GM21723 (cell line): Measurements from ENCODE around the gene APLP2.
A peak's percentile ranks its signal among the peaks of the same experiment; 100 is the strongest.
"Not testable (repeated sequence)": the region's sequence is repeated elsewhere in the genome, so short reads cannot be mapped to it uniquely, and the experiment has no call there.

Experiments used
- ATAC-seq: cut with Tn5 transposase; IDR thresholded peaks from one replicate; pipeline ENCODE4 v1.9.1; 2021; ENCODE audit warnings: mild to moderate bottlenecking, moderate library complexity; ENCODE audit not compliant: unreplicated experiment

Gene APLP2

DNA sequence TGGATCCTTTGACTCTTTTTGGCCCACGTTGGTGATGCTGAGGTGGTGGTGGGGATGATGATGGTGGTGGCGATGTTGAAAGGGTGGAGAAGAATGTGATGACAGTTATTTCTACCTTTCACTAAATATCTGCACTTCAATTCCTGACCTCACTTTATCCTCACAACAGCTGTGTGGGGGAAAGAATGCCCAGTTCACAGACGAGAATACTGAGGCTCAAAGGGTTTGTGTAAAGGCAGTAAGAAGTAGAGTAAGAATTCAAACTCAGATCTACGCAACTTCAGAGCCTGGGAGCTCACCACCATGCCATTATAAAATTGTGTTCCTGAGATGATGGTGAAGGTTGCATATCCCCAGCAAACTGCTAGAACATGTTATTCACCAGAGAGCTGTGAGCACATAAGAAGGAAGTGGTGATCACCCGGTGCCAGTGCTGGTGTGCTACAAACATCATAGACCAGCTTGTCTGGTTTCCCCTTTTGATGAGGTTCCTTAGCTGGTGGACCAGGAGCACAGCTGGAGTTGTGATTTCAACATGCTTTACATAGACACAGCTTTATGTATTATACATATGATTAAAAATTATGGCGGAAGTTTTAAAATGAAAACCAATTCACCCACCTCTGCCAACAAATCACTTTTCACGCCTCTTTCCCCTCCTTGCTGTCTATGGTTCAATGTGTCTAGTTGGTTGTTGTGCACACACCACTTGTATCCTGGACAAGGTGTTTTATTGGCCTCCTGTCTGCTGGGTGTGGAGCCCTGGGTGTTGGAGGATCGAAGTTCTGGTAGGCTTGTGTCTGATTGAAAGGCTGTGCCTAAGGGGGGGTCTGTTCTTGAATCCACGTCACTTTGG is 96.1 kb downstream of the APLP2 start:
- no peak for ATAC-seq

DNA sequence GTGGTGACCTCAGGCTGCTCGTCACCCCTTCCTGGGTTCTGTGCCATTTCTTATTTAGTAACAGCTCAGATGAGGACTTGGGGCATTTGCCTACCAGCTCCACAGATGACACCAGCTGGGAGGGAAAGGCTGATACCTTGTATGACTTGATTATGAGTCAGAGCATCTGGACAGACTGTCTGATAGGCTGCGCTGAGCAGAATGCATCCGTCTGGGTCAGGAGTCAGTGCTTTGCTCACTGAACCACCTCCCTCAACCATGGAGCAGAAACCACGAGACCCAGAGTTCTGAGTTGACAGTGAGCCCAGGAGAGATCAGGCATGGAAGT is 96.7 kb downstream of the APLP2 start:
- ATAC-seq: no peak

DNA sequence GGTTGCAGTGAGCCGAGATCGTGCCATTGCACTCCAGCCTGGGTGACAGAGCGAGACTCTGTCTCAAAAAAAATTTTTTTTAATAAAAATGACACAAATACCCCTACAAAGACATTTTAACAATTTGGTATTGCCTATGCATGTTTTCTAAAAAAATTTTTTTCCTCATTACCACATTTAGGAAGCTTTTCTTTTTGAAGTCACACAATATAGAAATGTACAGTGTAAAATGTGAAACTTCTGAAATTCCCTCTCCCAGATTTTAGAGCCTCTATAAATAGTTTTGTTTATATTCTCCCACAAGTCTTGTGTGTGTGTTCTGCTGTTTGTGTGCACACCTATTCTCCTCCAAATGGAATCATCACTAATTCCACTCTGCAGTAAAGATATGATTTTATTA is 97.5 kb downstream of the APLP2 start:
- no peak for ATAC-seq

DNA sequence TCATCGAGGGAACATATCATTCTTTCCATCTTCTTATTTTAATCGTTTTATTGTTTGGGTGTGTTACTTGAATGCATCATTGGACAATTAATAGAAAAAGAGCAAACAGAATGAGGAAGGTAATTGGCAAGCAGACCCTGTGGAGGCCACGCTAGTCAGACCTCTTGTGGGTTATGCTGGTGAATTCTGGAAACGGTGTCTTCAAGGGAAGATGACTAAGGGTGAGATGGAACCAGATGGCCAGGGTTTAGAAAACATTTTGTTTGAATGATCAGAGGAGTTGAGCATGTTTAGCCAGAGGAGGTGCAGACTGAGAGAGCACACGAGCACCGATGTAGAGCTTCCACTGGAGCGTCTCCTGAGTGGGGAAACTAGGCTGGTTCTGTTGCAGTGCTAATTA is 98.4 kb downstream of the APLP2 start:
- ATAC-seq: no peak

DNA sequence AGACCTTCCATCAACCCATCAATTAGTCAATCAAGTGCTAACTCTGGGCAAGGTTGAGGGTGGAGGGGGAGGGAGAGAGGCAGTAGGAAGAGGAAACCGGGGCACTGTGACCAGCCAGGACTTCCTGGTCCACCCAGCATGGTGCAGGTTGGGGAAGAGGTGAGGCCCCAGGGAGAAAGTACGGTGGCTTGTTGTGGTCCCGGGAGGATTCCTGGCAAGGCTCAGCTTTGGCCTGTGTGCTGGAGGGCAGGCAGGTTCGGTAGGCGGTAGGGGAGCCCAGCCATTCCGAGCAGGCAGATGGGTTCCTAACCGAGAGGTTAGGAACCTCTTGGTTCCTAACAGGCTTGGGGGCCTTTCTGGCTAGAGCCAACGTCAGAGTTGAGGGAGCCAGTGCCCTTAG is 100.7 kb downstream of the APLP2 start:
- no peak for ATAC-seq

- ATAC-seq: no peak
Observed at GRCh38 chr11:130171534-130171933, 101.8 kb downstream of the APLP2 start.

DNA sequence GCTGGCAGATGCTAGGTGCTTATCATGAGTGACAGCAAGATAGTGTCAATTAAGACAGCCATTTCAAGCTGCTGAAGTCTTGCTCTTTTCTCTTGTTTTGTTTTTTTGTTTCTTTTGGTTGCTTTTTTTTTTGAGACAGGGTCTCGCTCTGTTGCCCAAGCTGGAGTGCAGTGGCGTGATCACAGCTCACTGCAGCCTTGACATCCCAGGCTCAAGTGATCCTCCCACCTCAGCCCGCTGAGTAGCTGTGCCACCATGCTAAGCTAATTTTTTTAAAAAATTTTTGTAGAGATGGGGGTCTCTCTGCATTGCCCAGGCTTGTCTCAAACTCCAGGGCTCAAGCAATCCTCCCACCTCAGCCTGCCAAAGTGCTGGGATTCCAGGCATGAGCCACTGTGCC is 102.3 kb downstream of the APLP2 start:
- not testable (repeated sequence) for ATAC-seq

- ATAC-seq: no peak
Observed at GRCh38 chr11:130174642-130175041, 104.9 kb downstream of the APLP2 start.

- ATAC-seq: no peak
Observed at GRCh38 chr11:130175898-130176297, 106.2 kb downstream of the APLP2 start.

DNA sequence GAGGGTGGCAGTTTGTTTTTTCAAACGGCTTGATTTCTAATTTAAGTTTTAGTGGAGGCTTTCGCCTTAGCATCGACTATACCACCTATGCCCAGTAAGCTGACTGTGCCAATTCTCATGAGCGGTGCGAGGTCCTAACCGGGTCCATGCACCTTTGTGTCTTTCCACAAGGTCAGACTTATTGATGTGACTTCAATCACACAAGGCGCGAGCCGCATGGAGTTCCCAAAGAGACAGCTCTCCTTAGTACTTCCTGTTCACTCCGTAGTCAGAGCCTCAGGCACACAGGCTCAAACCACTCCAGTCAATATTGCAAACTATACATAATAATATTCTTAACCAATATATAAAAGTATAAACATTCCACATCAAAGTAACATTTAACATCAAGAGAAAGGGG is 108.1 kb downstream of the APLP2 start:
- no peak for ATAC-seq

- no peak for ATAC-seq
Observed at GRCh38 chr11:130178441-130179339, 109.0 kb downstream of the APLP2 start.

DNA sequence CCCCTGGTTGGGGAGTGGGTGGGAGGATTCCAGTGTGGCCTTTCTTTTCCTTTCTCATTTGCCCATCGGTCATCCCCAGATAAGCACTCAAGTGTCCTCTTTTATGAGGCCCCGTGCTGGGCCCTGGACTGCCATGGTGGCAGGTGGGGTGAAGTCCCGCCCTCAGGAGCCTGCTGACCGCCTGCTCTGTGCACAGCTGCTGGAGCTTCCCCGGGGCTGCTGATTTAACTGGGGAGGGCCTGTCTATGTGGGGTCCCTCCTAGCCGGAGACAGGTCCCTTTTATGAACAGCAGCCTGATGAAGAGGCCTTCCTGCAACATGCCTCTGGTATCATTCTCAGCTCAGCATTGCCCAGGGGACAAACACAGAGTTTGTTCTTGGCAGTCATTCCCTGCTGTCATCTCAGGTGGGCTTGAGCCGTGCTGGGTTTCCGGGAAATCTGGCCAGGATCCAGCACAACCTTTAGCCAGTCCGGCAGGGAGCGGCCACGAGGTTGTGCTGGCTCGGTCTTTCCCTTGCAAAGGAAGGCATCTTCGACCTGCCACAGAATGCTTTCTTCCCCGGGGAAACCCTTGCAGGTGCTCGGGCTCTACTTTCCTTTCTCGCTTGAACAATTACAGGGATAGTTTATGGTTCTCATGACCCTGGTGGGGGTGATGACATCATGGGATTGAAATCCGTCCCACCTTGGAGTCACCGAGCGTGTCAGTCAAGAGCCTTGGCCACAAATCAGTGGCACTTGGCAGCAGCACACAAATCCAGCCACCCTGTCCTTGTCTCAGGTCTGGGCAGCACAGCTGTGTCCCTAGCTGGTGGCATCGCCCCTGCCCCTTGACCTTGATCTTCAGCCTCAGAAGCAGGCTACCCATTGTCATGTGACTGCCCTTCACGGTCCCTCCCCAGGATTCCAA is 110.0 kb downstream of the APLP2 start:
- ATAC-seq: no peak

DNA sequence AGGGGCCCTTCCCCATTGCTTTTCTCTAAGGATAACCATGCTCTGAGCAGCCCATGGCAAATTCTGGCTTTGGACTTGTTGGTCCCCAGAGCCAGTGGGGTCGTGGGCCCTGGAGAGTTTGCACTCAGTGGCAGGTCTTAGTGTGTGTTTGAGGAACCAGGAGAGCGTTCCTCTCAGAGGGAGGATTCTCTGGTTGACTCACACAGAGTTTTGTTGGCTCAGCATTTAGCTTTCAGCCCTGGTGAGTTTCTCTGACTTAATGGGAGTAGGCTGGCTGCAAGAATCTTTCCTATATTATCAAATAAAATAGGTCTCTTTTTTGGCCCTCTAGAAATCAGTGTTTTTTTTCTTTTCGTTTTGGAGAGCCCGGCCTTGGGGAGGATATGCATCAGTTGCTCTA is 110.8 kb downstream of the APLP2 start:
- no peak for ATAC-seq

- ATAC-seq: no peak
Observed at GRCh38 chr11:130180896-130181294, 111.2 kb downstream of the APLP2 start.

GRCh38 chr11:130181295-130182272 is 111.9 kb downstream of the APLP2 start:
- ATAC-seq: peak; percentile 69

GRCh38 chr11:130183878-130184610 is 114.3 kb downstream of the APLP2 start:
- ATAC-seq: no peak

DNA sequence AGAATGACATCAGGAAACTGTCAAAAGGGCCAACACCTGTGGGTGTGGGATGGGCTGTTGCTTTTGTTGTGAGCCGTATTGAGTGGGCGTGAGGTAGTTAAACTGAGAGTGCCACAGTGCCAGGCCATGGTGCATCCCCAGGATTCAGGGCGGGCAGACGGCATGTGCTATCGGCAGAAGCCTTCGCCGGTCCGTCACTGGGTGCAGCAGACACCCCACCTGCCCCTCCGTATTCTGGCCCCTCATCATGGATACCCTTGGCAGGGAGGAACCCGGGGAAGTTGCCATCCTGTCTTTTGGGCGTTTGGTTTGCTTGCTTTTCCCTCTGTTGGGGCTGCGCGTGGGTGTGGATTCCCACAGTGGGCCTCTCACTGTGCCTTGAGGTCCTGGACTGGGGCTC is 117.4 kb downstream of the APLP2 start:
- no peak for ATAC-seq

DNA sequence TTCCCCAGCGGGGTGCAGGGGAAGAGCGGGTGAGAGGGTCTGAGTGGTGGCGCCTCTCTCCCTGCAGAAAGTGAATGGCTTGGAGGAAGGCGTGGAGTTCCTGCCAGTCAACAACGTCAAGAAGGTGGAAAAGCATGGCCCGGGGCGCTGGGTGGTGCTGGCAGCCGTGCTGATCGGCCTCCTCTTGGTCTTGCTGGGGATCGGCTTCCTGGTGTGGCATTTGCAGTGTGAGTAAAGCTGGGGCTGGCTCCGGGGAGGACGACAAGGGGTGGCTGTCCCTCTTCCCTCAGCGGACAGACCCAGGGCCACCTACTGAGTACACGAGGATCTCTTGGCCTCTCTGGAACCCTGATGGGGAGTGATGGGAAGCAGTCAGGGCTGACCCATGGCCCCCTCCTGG is 118.4 kb downstream of the APLP2 start:
- no peak for ATAC-seq
